GM12878 (cell line): Measurements from ENCODE around the gene AMBRA1.

Experiments used
- CEBPB ChIP-seq, 2 experiments: fragments of 150-350 bp in 1 of 2; IDR thresholded peaks; 2 replicates each; pipeline ENCODE4 v1.6.1; 2012 to 2014; ENCODE audit warnings: low read depth in 2 of 2, low read length in 2 of 2, borderline replicate concordance in 1 of 2, inconsistent platforms in 1 of 2
- E2F4 ChIP-seq: IDR thresholded peaks from 2 replicates; pipeline ENCODE4 v1.6.1; 2012; ENCODE audit warnings: low read depth, low read length, improper control_type of control experiment
- EED ChIP-seq: sonication (generic); IDR thresholded peaks from 2 replicates; pipeline ENCODE4 v1.6.1; 2016; ENCODE audit warnings: antibody characterized with exemption, low read depth
- EZH2 ChIP-seq: IDR thresholded peaks from 2 replicates; pipeline ENCODE4 v1.6.1; 2012; ENCODE audit warnings: low read depth, mild to moderate bottlenecking, control low read depth, inconsistent platforms, low read length, borderline replicate concordance; ENCODE audit not compliant: control insufficient read depth
- JUND ChIP-seq: IDR thresholded peaks from 2 replicates; pipeline ENCODE4 v1.6.1; 2012; ENCODE audit warnings: low read depth, mild to moderate bottlenecking, low read length, improper control_type of control experiment, moderate library complexity
- MXI1 ChIP-seq: fragments of 150-350 bp; IDR thresholded peaks from 2 replicates; pipeline ENCODE4 v1.6.1; 2011; ENCODE audit warnings: low read depth, mild to moderate bottlenecking, inconsistent platforms, low read length, improper control_type of control experiment
- POLR2A ChIP-seq: IDR thresholded peaks from 2 replicates; pipeline ENCODE4 v1.6.1; 2011; ENCODE audit warnings: low read depth, mild to moderate bottlenecking, low read length
- POLR2AphosphoS5 ChIP-seq: IDR thresholded peaks from 2 replicates; pipeline ENCODE4 v1.6.1; 2011; ENCODE audit warnings: mild to moderate bottlenecking, low read length, inconsistent platforms
- TAF1 ChIP-seq: IDR thresholded peaks from 2 replicates; pipeline ENCODE4 v1.6.1; 2011; ENCODE audit warnings: mild to moderate bottlenecking, low read depth, low read length, borderline replicate concordance

DNA sequence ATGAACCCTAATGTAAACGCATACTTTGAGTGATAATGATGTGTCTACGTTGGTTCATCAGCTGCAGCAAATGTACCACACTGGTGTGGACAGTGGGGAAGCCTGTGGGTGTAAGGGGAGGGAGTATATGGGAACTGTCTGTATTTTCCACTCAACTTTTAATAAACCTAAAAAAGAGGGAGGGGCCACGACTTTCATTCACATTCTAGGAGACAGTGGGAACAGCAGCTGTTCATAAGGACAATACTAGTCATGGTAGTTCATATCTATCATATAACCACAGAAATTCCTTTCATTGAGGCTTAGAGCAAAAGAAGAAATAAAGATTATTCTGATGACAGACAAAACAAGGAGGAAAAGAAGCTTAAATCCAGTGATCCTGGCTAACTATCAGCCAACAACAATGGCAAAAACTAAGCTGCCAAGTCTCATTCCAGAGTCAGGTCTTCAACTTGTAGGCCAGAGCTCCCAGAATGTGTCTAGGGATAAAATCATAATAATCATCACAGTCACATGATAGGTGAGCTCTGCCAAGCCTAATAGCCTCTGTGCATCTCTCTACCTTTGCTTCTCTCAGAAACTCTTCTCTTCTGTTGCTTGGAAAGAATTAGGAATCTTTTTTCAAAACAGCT, 142.9 kb downstream of the AMBRA1 start:
- TF ChIP-seq POLR2AphosphoS5 = no peak
- no peak for TF ChIP-seq CEBPB (IDR thresholded peaks at IDR 0.05; ENCODE audit: borderline replicate concordance in 1 of 2, low read depth in 2 of 2, low read length in 2 of 2)
- no peak for TF ChIP-seq MXI1
- TF ChIP-seq E2F4 = no peak
- no peak for TF ChIP-seq POLR2A
- TF ChIP-seq TAF1 = no peak
- TF ChIP-seq EZH2 = no peak
- no peak for TF ChIP-seq EED
- TF ChIP-seq JUND = no peak
